Smooth muscle cell (in vitro differentiated cells): ENCODE measurements around the gene CMTM7. TPM values are rescaled to one million over a fixed set of nuclear protein-coding genes. Genes with fewer than 3 reads are reported as not detected.

ENCODE experiments used
- DNase-seq: peaks from one replicate; lab custom pipeline; 2025; ENCODE audit not compliant: unreplicated experiment; lab: John Stamatoyannopoulos, UW
- H2AFZ ChIP-seq: fragments of 200-600 bp; sonication (generic); 2 replicates; pipeline ENCODE4 v1.6.0; 2016; ENCODE audit warnings: antibody characterized with exemption, low read depth, mild to moderate bottlenecking
- H3F3A ChIP-seq: fragments of 200-600 bp; sonication (generic); 2 replicates; pipeline ENCODE4 v1.6.0; 2017; ENCODE audit warnings: antibody characterized with exemption, low read depth
- H3K27ac ChIP-seq: fragments of 200-600 bp; sonication (generic); 2 replicates; pipeline ENCODE4 v1.5.1; 2016; ENCODE audit warnings: low read depth, mild to moderate bottlenecking
- H3K27me3 ChIP-seq: fragments of 200-600 bp; sonication (generic); 2 replicates; pipeline ENCODE4 v1.6.1; 2016; ENCODE audit warnings: low read depth, mild to moderate bottlenecking
- H3K36me3 ChIP-seq: fragments of 200-600 bp; sonication (generic); 2 replicates; pipeline ENCODE4 v1.5.1; 2016; ENCODE audit warnings: low read depth
- H3K4me1 ChIP-seq: fragments of 200-600 bp; sonication (generic); 2 replicates; pipeline ENCODE4 v1.5.1; 2016; ENCODE audit warnings: low read depth
- H3K4me2 ChIP-seq: fragments of 200-600 bp; sonication (generic); 2 replicates; pipeline ENCODE4 v1.6.0; 2016; ENCODE audit warnings: mild to moderate bottlenecking
- H3K4me3 ChIP-seq: fragments of 200-600 bp; sonication (generic); 2 replicates; pipeline ENCODE4 v1.5.1; 2016; ENCODE audit warnings: mild to moderate bottlenecking
- H3K79me2 ChIP-seq: fragments of 200-600 bp; sonication (generic); 2 replicates; pipeline ENCODE4 v1.6.0; 2016; ENCODE audit warnings: low read depth, mild to moderate bottlenecking
- H3K9ac ChIP-seq: fragments of 200-600 bp; sonication (generic); 2 replicates; pipeline ENCODE4 v1.6.0; 2016; ENCODE audit warnings: low read depth
- H3K9me3 ChIP-seq: fragments of 200-600 bp; sonication (generic); replicated peaks from 2 replicates; pipeline ENCODE4 v1.5.1; 2016; ENCODE audit warnings: low read depth
- H4K20me1 ChIP-seq: fragments of 200-600 bp; sonication (generic); 2 replicates; pipeline ENCODE4 v1.6.0; 2016; ENCODE audit warnings: low read depth
- WGBS: methylation state at CpG from one replicate; pipeline ENCODE4 v1.1.7; 2016; ENCODE audit warnings: low lambda C conversion rate; 5-methylcytosine and 5-hydroxymethylcytosine counted together
- polyA plus RNA-seq: library from polyadenylated mRNA; unstranded; fragments of >200 nt; fragmentation: Nextera tagmentation; extraction: Ambion mirVana; gene quantifications from 2 replicates; pipeline ENCODE4 v1.2.1, GENCODE V29; 2016
- total RNA-seq: library from RNA; depleted of rRNA; stranded (reverse); fragments of >200 nt; gene quantifications from 2 replicates; pipeline ENCODE4 v1.2.3, GENCODE V29; 2014
- TF ChIP-seq, protein P1 (sequence below): fragments of 200-600 bp; sonication (generic); IDR thresholded peaks from 2 replicates; pipeline ENCODE4 v1.5.1; 2017; ENCODE audit warnings: borderline replicate concordance, mild to moderate bottlenecking, antibody characterized with exemption; ENCODE audit not compliant: insufficient read depth, poor library complexity, severe bottlenecking

Gene CMTM7
- total and polyA plus RNA-seq, 2 experiments from 2014 or later = 23.4 to 43.1 TPM

GRCh38 chr3:32375596-32375930 is 16.1 kb upstream of the CMTM7 start:
- Histone ChIP-seq H3K4me3 (no peak overlapping the region), H4K20me1 (no peaks in the 10 kb centered on the region), H2AFZ (no peak overlapping the region), H3K9me3 (no peaks in the 10 kb centered on the region), H3K36me3 (no peaks in the 10 kb centered on the region), H3F3A (no peaks in the 10 kb centered on the region), H3K27ac (no peak overlapping the region), H3K79me2 (no peaks in the 10 kb centered on the region), H3K27me3 (no peaks in the 10 kb centered on the region), H3K4me1 (peaks cover 7% of the 10 kb centered on the region), H3K4me2 (no peak overlapping the region), H3K9ac (no peak overlapping the region)
- TF ChIP-seq, protein P1, sequence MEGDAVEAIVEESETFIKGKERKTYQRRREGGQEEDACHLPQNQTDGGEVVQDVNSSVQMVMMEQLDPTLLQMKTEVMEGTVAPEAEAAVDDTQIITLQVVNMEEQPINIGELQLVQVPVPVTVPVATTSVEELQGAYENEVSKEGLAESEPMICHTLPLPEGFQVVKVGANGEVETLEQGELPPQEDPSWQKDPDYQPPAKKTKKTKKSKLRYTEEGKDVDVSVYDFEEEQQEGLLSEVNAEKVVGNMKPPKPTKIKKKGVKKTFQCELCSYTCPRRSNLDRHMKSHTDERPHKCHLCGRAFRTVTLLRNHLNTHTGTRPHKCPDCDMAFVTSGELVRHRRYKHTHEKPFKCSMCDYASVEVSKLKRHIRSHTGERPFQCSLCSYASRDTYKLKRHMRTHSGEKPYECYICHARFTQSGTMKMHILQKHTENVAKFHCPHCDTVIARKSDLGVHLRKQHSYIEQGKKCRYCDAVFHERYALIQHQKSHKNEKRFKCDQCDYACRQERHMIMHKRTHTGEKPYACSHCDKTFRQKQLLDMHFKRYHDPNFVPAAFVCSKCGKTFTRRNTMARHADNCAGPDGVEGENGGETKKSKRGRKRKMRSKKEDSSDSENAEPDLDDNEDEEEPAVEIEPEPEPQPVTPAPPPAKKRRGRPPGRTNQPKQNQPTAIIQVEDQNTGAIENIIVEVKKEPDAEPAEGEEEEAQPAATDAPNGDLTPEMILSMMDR = no peak
- WGBS = 88% methylated on average over 5 of the region's 5 CpGs
- no peak for DNase-seq

DNA sequence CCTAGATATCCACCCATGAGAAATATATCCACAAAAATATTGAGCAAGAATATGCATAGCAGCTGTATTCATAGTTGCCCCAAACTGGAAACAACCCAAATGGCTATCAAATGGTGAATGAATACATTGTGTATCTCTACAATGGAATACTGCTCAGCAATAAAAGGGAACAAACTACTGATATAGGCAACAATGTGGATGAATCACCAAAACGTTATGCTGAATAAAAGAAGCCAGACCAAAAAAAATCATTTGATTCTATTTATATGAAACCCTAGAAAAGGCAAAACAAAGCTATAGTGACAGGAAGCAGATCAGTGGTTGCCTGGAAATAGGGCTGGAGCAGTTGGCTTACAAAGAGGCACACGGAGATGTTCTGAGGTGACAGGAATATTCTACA is 15.5 kb upstream of the CMTM7 start:
- Histone ChIP-seq H3K4me1 (peaks cover 7% of the 10 kb centered on the region), H3K9ac (no peak overlapping the region), H4K20me1 (no peaks in the 10 kb centered on the region), H3K9me3 (no peaks in the 10 kb centered on the region), H3F3A (no peaks in the 10 kb centered on the region), H3K27ac (no peak overlapping the region), H3K36me3 (no peaks in the 10 kb centered on the region), H3K4me2 (no peak overlapping the region), H2AFZ (no peak overlapping the region), H3K4me3 (no peak overlapping the region), H3K27me3 (no peaks in the 10 kb centered on the region), H3K79me2 (no peaks in the 10 kb centered on the region)
- no peak for DNase-seq
- TF ChIP-seq, protein P1 = no peak
- WGBS = 80% methylated on average over 2 of the region's 2 CpGs

- WGBS = 75% methylated on average over 10 of the region's 10 CpGs
- H2AFZ ChIP-seq = no peak overlapping the region
- H3K4me3 ChIP-seq = no peak overlapping the region
- no peaks in the 10 kb centered on the region for H3F3A ChIP-seq
- no peaks in the 10 kb centered on the region for H4K20me1 ChIP-seq
- no peak for DNase-seq
- TF ChIP-seq, protein P1 = no peak
- H3K27ac ChIP-seq = no peak overlapping the region
- H3K9me3 ChIP-seq = no peaks in the 10 kb centered on the region
- H3K36me3 ChIP-seq = no peaks in the 10 kb centered on the region
- H3K27me3 ChIP-seq = no peaks in the 10 kb centered on the region
- no peak overlapping the region for H3K9ac ChIP-seq
- no peaks in the 10 kb centered on the region for H3K79me2 ChIP-seq
- no peak overlapping the region for H3K4me2 ChIP-seq
- H3K4me1 ChIP-seq = peaks cover 7% of the 10 kb centered on the region
Observed at GRCh38 chr3:32379831-32380500, 11.7 kb upstream of the CMTM7 start.

DNA sequence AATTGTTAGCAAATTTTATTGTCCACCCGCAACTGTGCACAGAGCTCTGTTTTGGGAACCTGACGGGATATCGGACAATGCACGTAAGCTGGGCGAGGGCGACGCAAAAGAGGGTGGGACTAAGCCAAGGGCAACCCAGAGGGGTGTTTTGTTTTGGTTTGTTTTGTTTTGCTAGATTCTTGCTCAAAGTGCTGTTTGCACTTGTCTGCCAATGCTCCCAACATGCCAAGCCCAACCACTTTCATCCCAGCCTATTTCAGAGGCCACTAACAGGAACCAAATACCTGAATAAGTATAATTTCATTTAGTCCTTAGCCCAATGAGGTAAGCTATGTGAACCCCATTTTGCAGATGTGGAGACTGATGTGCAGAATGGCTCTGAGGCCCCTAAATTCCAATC is 9.7 kb upstream of the CMTM7 start:
- no peak overlapping the region for H2AFZ ChIP-seq
- no peak overlapping the region for H3K4me2 ChIP-seq
- H3K4me3 ChIP-seq = no peak overlapping the region
- no peaks in the 10 kb centered on the region for H4K20me1 ChIP-seq
- no peaks in the 10 kb centered on the region for H3K36me3 ChIP-seq
- 94% methylated on average over 7 of the region's 7 CpGs for WGBS
- H3K9me3 ChIP-seq = no peaks in the 10 kb centered on the region
- no peaks in the 10 kb centered on the region for H3K79me2 ChIP-seq
- TF ChIP-seq, protein P1 = no peak
- DNase-seq = no peak
- H3K27me3 ChIP-seq = no peaks in the 10 kb centered on the region
- H3K4me1 ChIP-seq = peaks cover 7% of the 10 kb centered on the region
- H3K27ac ChIP-seq = no peak overlapping the region
- no peak overlapping the region for H3K9ac ChIP-seq
- no peaks in the 10 kb centered on the region for H3F3A ChIP-seq
